ENCODE results near the gene BICD2.

BICD2 gene

GRCh38 chr9:92756792-92757191 is 7.8 kb downstream of the BICD2 start:
- Histone ChIP-seq H3K36me3 (ENCODE audit: control insufficient read depth, low read depth, low read length) (no peaks in the 10 kb centered on the region), H3K9me3 (ENCODE audit: control insufficient read depth, low read depth, low read length) (no peaks in the 10 kb centered on the region), H3K9ac (ENCODE audit: low read length) (no peak overlapping the region), H3K4me3 (ENCODE audit: low read length) (no peak overlapping the region), H3K27ac (ENCODE audit: low read length) (no peak overlapping the region), H3K4me1 (ENCODE audit: control insufficient read depth, low read depth, low read length) (peaks cover 35% of the 10 kb centered on the region), H3K27me3 (ENCODE audit: control insufficient read depth, insufficient read depth, low read length) (no peaks in the 10 kb centered on the region)

GRCh38 chr9:92754091-92754745 is 10.4 kb downstream of the BICD2 start:
- no peaks in the 10 kb centered on the region for H3K9me3 ChIP-seq (ENCODE audit: control insufficient read depth, low read depth, low read length)
- H3K36me3 ChIP-seq (ENCODE audit: control insufficient read depth, low read depth, low read length): no peaks in the 10 kb centered on the region
- H3K4me1 ChIP-seq (ENCODE audit: control insufficient read depth, low read depth, low read length): peaks cover 35% of the 10 kb centered on the region
- no peak overlapping the region for H3K27ac ChIP-seq (ENCODE audit: low read length)
- peak overlapping the region; percentile 33 for H3K4me3 ChIP-seq (ENCODE audit: low read length)
- no peaks in the 10 kb centered on the region for H3K27me3 ChIP-seq (ENCODE audit: control insufficient read depth, insufficient read depth, low read length)
- H3K9ac ChIP-seq (ENCODE audit: low read length): no peak overlapping the region

- Histone ChIP-seq H3K27ac (ENCODE audit: low read length) (no peak overlapping the region), H3K9ac (ENCODE audit: low read length) (no peak overlapping the region), H3K36me3 (ENCODE audit: control insufficient read depth, low read depth, low read length) (no peaks in the 10 kb centered on the region), H3K4me3 (ENCODE audit: low read length) (no peak overlapping the region), H3K27me3 (ENCODE audit: control insufficient read depth, insufficient read depth, low read length) (no peaks in the 10 kb centered on the region), H3K4me1 (ENCODE audit: control insufficient read depth, low read depth, low read length) (peaks cover 35% of the 10 kb centered on the region), H3K9me3 (ENCODE audit: control insufficient read depth, low read depth, low read length) (no peaks in the 10 kb centered on the region)
Measured at GRCh38 chr9:92752812-92753404, 11.7 kb downstream of the BICD2 start.

- H3K36me3 ChIP-seq (ENCODE audit: control insufficient read depth, low read depth, low read length): no peaks in the 10 kb centered on the region
- no peaks in the 10 kb centered on the region for H3K9me3 ChIP-seq (ENCODE audit: control insufficient read depth, low read depth, low read length)
- H3K9ac ChIP-seq (ENCODE audit: low read length): no peak overlapping the region
- H3K4me1 ChIP-seq (ENCODE audit: control insufficient read depth, low read depth, low read length): peaks cover 29% of the 10 kb centered on the region
- no peaks in the 10 kb centered on the region for H3K27me3 ChIP-seq (ENCODE audit: control insufficient read depth, insufficient read depth, low read length)
- H3K4me3 ChIP-seq (ENCODE audit: low read length): no peak overlapping the region
- H3K27ac ChIP-seq (ENCODE audit: low read length): no peak overlapping the region
Measured at GRCh38 chr9:92749934-92750315, 14.7 kb downstream of the BICD2 start.

GRCh38 chr9:92749071-92749933 is 15.3 kb downstream of the BICD2 start:
- Histone ChIP-seq H3K9ac (ENCODE audit: low read length) (no peak overlapping the region), H3K27ac (ENCODE audit: low read length) (no peak overlapping the region), H3K27me3 (ENCODE audit: control insufficient read depth, insufficient read depth, low read length) (no peaks in the 10 kb centered on the region), H3K36me3 (ENCODE audit: control insufficient read depth, low read depth, low read length) (no peaks in the 10 kb centered on the region), H3K4me1 (ENCODE audit: control insufficient read depth, low read depth, low read length) (peaks cover 26% of the 10 kb centered on the region), H3K9me3 (ENCODE audit: control insufficient read depth, low read depth, low read length) (no peaks in the 10 kb centered on the region), H3K4me3 (ENCODE audit: low read length) (no peak overlapping the region)

GRCh38 chr9:92748233-92748497 is 16.5 kb downstream of the BICD2 start:
- Histone ChIP-seq H3K9me3 (ENCODE audit: control insufficient read depth, low read depth, low read length) (no peaks in the 10 kb centered on the region), H3K27me3 (ENCODE audit: control insufficient read depth, insufficient read depth, low read length) (no peaks in the 10 kb centered on the region), H3K36me3 (ENCODE audit: control insufficient read depth, low read depth, low read length) (no peaks in the 10 kb centered on the region), H3K4me1 (ENCODE audit: control insufficient read depth, low read depth, low read length) (peaks cover 22% of the 10 kb centered on the region), H3K27ac (ENCODE audit: low read length) (no peak overlapping the region), H3K4me3 (ENCODE audit: low read length) (no peak overlapping the region), H3K9ac (ENCODE audit: low read length) (no peak overlapping the region)

GRCh38 chr9:92747459-92748232 is 17.0 kb downstream of the BICD2 start:
- peaks cover 17% of the 10 kb centered on the region for H3K4me1 ChIP-seq (ENCODE audit: control insufficient read depth, low read depth, low read length)
- no peak overlapping the region for H3K9ac ChIP-seq (ENCODE audit: low read length)
- no peak overlapping the region for H3K27ac ChIP-seq (ENCODE audit: low read length)

GRCh38 chr9:92746567-92747458 is 17.8 kb downstream of the BICD2 start:
- H3K4me1 ChIP-seq (ENCODE audit: control insufficient read depth, low read depth, low read length): peaks cover 17% of the 10 kb centered on the region

More at GRCh38 chr9:92747459-92748232, 17.0 kb downstream of the BICD2 start:
- Histone ChIP-seq H3K9me3 (ENCODE audit: control insufficient read depth, low read depth, low read length) (no peaks in the 10 kb centered on the region), H3K27me3 (ENCODE audit: control insufficient read depth, insufficient read depth, low read length) (no peaks in the 10 kb centered on the region), H3K36me3 (ENCODE audit: control insufficient read depth, low read depth, low read length) (no peaks in the 10 kb centered on the region), H3K4me3 (ENCODE audit: low read length) (no peak overlapping the region)

GRCh38 chr9:92745881-92746280 is 18.8 kb downstream of the BICD2 start:
- Histone ChIP-seq H3K9ac (ENCODE audit: low read length) (no peak overlapping the region), H3K27ac (ENCODE audit: low read length) (no peak overlapping the region), H3K9me3 (ENCODE audit: control insufficient read depth, low read depth, low read length) (no peaks in the 10 kb centered on the region), H3K4me3 (ENCODE audit: low read length) (no peak overlapping the region), H3K4me1 (ENCODE audit: control insufficient read depth, low read depth, low read length) (peaks cover 17% of the 10 kb centered on the region), H3K36me3 (ENCODE audit: control insufficient read depth, low read depth, low read length) (no peaks in the 10 kb centered on the region), H3K27me3 (ENCODE audit: control insufficient read depth, insufficient read depth, low read length) (no peaks in the 10 kb centered on the region)

More at GRCh38 chr9:92746567-92747458, 17.8 kb downstream of the BICD2 start:
- Histone ChIP-seq H3K9ac (ENCODE audit: low read length) (no peak overlapping the region), H3K27me3 (ENCODE audit: control insufficient read depth, insufficient read depth, low read length) (no peaks in the 10 kb centered on the region), H3K4me3 (ENCODE audit: low read length) (no peak overlapping the region), H3K27ac (ENCODE audit: low read length) (no peak overlapping the region), H3K9me3 (ENCODE audit: control insufficient read depth, low read depth, low read length) (no peaks in the 10 kb centered on the region), H3K36me3 (ENCODE audit: control insufficient read depth, low read depth, low read length) (no peaks in the 10 kb centered on the region)

GRCh38 chr9:92745331-92745730 is 19.3 kb downstream of the BICD2 start:
- Histone ChIP-seq H3K4me3 (ENCODE audit: low read length) (no peak overlapping the region), H3K4me1 (ENCODE audit: control insufficient read depth, low read depth, low read length) (peaks cover 17% of the 10 kb centered on the region), H3K27ac (ENCODE audit: low read length) (no peak overlapping the region), H3K9ac (ENCODE audit: low read length) (no peak overlapping the region), H3K9me3 (ENCODE audit: control insufficient read depth, low read depth, low read length) (no peaks in the 10 kb centered on the region), H3K36me3 (ENCODE audit: control insufficient read depth, low read depth, low read length) (no peaks in the 10 kb centered on the region), H3K27me3 (ENCODE audit: control insufficient read depth, insufficient read depth, low read length) (no peaks in the 10 kb centered on the region)
